Measurements from ENCODE around the gene GTF2H2. TPM values are rescaled to one million over a fixed set of nuclear protein-coding genes. Genes with fewer than 3 reads are reported as not detected.
"Not testable (repeated sequence)": the region's sequence is repeated elsewhere in the genome, so short reads cannot be mapped to it uniquely, and the experiment has no call there.

The GTF2H2 gene
- polyA plus RNA-seq, 1 of the 3 experiments (the other 2 are of a cell fraction) = 11.0 TPM

DNA sequence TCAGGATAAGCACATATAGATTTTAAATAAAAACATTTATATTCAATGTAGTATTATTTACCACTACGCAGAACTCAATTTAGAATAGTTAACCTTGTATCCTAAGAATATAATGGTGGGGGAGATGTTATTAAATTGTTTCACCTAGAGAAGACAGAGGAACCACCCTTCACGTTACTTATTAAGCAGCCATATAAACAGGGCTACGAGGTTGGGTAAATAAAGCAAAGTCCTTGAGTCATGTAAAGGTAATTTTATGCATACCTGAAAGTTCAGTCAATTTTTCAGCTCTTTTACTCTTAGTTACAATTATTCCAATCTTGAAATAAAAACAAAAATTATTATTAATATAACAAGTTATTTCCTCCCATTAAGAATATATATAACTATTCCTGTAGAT, 8.1 kb downstream of the GTF2H2 start:
- H2AFZ ChIP-seq (ENCODE audit: low read depth); H3K9ac ChIP-seq; H3K27ac ChIP-seq (ENCODE audit: low read depth in 2 of 2, low read length in 1 of 2); POLR2A ChIA-PET; DNase-seq; H3K9me3 ChIP-seq; CTCF ChIA-PET; H4K20me1 ChIP-seq (ENCODE audit: insufficient read depth); H3K4me3 ChIP-seq (ENCODE audit: low read depth in 2 of 2, low read length in 1 of 2); H3K4me1 ChIP-seq (ENCODE audit: control insufficient read depth in 1 of 2, insufficient read depth in 2 of 2, low read depth in 1 of 2, low read length in 1 of 2); H3K27me3 ChIP-seq (ENCODE audit: insufficient read depth); H3K4me2 ChIP-seq; H3K36me3 ChIP-seq (replicated peaks in 1 of 2; ENCODE audit: control insufficient read depth in 1 of 2, insufficient read depth in 2 of 2, low read length in 1 of 2); H3K9me2 ChIP-seq; H3K79me2 ChIP-seq (ENCODE audit: insufficient read depth); H3F3A ChIP-seq (replicated peaks; ENCODE audit: insufficient read depth): not testable (repeated sequence)
- no CpG with 5 or more reads among the region's 3 CpGs for WGBS (ENCODE audit: low lambda C conversion rate)

DNA sequence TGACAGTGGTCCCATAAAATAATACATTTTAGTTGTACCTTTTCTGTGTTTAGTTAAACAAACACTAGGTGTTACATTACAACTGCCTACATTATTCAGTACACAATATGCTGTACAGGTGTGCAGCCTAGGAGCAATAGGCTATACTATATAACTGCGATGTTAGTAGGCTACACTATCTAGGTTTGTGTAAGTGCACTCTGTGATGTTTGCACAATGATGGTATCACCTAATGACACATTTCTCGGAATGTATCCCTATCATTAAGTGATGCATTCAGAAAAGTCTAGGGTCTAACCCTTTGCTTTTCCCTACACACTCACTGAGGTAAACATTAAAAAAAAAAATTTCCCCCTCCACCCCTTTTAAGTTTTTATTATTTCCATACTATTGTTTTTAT, 22.7 kb downstream of the GTF2H2 start:
- no CpG with 5 or more reads among the region's 2 CpGs for WGBS (ENCODE audit: low lambda C conversion rate)
- POLR2A ChIA-PET; H3K4me2 ChIP-seq; H3K36me3 ChIP-seq (replicated peaks in 1 of 2; ENCODE audit: control insufficient read depth in 1 of 2, insufficient read depth in 2 of 2, low read length in 1 of 2); H3K79me2 ChIP-seq (ENCODE audit: insufficient read depth); H3K4me1 ChIP-seq (ENCODE audit: control insufficient read depth in 1 of 2, insufficient read depth in 2 of 2, low read depth in 1 of 2, low read length in 1 of 2); DNase-seq; H3K9ac ChIP-seq; H3K9me3 ChIP-seq; CTCF ChIA-PET; H3K4me3 ChIP-seq (ENCODE audit: low read depth in 2 of 2, low read length in 1 of 2); H4K20me1 ChIP-seq (ENCODE audit: insufficient read depth); H3K27ac ChIP-seq (ENCODE audit: low read depth in 2 of 2, low read length in 1 of 2); H3K9me2 ChIP-seq; H3F3A ChIP-seq (replicated peaks; ENCODE audit: insufficient read depth); H3K27me3 ChIP-seq (ENCODE audit: insufficient read depth); H2AFZ ChIP-seq (ENCODE audit: low read depth): not testable (repeated sequence)

DNA sequence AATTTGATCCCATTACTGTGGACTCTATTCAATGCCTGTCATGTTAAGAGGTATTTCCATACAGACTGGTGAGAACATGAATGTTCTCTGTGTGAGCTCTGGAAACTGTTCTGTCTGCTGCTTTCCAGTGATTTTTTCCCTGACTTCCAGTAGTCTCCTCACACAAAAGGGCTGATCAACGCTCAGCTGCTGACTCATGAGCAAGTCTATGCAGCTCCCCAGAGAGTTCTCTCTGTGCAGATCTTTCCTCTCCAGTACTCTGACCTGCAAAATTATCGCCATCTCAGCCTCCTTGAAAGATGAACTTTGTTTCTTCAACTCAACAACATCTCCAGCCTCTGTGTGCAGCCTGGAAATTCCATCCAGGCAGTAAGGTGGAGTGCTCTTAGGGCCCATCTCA, 23.3 kb downstream of the GTF2H2 start:
- H3K36me3 ChIP-seq (replicated peaks in 1 of 2; ENCODE audit: control insufficient read depth in 1 of 2, insufficient read depth in 2 of 2, low read length in 1 of 2); H3K9me3 ChIP-seq; H3F3A ChIP-seq (replicated peaks; ENCODE audit: insufficient read depth); H3K4me1 ChIP-seq (ENCODE audit: control insufficient read depth in 1 of 2, insufficient read depth in 2 of 2, low read depth in 1 of 2, low read length in 1 of 2); H3K27me3 ChIP-seq (ENCODE audit: insufficient read depth); H3K79me2 ChIP-seq (ENCODE audit: insufficient read depth); H3K9me2 ChIP-seq; CTCF ChIA-PET; H3K4me3 ChIP-seq (ENCODE audit: low read depth in 2 of 2, low read length in 1 of 2); H3K4me2 ChIP-seq; H3K27ac ChIP-seq (ENCODE audit: low read depth in 2 of 2, low read length in 1 of 2); H2AFZ ChIP-seq (ENCODE audit: low read depth); H3K9ac ChIP-seq; H4K20me1 ChIP-seq (ENCODE audit: insufficient read depth); POLR2A ChIA-PET; DNase-seq: not testable (repeated sequence)
- WGBS (ENCODE audit: low lambda C conversion rate) = no CpG with 5 or more reads among the region's 2 CpGs

DNA sequence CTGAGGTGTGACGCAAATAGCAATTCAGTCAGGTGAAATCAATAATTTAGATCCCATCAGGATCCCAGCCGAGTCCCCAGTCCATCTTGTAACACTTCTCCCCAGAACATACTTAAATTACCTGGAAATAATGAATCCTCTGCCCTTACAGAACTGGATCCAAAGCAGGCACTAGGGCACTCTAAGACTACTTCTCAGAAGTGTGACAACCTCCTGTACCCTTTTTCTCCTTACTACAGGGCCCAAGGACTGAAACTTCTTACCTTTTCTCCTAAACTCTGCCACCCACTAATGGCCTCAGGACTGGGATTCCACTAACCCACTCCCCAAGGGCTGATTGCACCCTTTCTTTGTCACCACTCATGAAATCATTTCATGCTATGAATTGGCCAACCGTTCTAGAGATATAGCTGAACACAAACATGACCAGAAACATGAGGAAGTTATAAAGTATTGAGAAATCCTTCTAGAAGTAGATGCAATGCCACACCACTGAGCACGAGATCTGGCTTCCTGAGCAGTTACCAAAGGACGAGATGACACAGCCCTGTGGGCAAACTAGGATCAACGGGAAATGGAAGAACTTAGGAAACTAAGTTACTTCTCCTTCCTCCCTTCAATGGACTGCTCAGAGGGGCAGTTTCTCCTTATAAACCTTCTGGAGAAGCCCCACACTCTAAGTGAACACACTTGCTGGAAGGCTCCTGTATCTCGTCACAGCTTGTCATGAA, 36.3 kb downstream of the GTF2H2 start:
- H3K27ac ChIP-seq (ENCODE audit: low read depth in 2 of 2, low read length in 1 of 2); H3K9ac ChIP-seq; H3K4me3 ChIP-seq (ENCODE audit: low read depth in 2 of 2, low read length in 1 of 2); H3F3A ChIP-seq (replicated peaks; ENCODE audit: insufficient read depth); H3K36me3 ChIP-seq (replicated peaks in 1 of 2; ENCODE audit: control insufficient read depth in 1 of 2, insufficient read depth in 2 of 2, low read length in 1 of 2); DNase-seq; H3K27me3 ChIP-seq (ENCODE audit: insufficient read depth); H2AFZ ChIP-seq (ENCODE audit: low read depth); H3K9me3 ChIP-seq; H3K4me2 ChIP-seq; H3K4me1 ChIP-seq (ENCODE audit: control insufficient read depth in 1 of 2, insufficient read depth in 2 of 2, low read depth in 1 of 2, low read length in 1 of 2); H3K79me2 ChIP-seq (ENCODE audit: insufficient read depth); CTCF ChIA-PET; H3K9me2 ChIP-seq; POLR2A ChIA-PET; H4K20me1 ChIP-seq (ENCODE audit: insufficient read depth): not testable (repeated sequence)
- no CpG with 5 or more reads among the region's 7 CpGs for WGBS (ENCODE audit: low lambda C conversion rate)

DNA sequence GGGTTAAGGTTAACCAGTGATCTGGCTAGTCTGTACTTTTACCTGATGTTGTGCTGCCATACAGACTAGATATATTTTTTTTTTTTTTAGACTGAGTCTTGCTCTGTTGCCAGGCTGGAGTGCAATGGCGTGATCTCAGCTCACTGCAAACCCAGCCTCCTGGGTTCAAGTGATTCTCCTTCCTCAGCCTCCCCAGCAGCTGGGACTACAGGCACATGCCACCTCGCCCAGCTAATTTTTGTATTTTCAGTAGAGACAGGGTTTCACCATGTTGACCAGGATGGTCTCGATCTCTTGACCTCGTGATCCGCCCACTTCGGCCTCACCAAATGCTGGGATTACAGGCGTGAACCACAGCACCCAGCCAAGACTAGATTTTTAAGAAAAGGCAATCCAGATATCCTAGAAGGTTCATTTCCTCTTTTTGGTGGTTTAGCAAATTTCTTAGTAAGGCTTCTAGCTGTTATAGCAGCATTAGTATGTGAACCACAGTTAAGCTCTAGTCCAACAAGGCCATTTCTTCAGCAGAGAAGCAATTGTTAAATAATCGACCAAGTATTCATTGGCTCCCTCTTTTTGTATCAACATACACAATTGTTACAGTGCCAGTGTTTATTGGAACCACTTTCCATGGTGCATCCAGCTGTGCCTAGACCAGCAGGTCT, 42.1 kb downstream of the GTF2H2 start, which contains the start of gene NAIP:
Gene NAIP, minus strand, starts transcription at position 51 of the 665 bp plus-strand sequence. CDS start 12,424 bp downstream, outside the sequence.
- H3F3A ChIP-seq (replicated peaks; ENCODE audit: insufficient read depth); H4K20me1 ChIP-seq (ENCODE audit: insufficient read depth); H3K9ac ChIP-seq; H3K79me2 ChIP-seq (ENCODE audit: insufficient read depth); H3K4me3 ChIP-seq (ENCODE audit: low read depth in 2 of 2, low read length in 1 of 2); H3K27me3 ChIP-seq (ENCODE audit: insufficient read depth); POLR2A ChIA-PET; H3K4me2 ChIP-seq; CTCF ChIA-PET; H2AFZ ChIP-seq (ENCODE audit: low read depth); H3K27ac ChIP-seq (ENCODE audit: low read depth in 2 of 2, low read length in 1 of 2); H3K36me3 ChIP-seq (replicated peaks in 1 of 2; ENCODE audit: control insufficient read depth in 1 of 2, insufficient read depth in 2 of 2, low read length in 1 of 2); H3K9me3 ChIP-seq; H3K4me1 ChIP-seq (ENCODE audit: control insufficient read depth in 1 of 2, insufficient read depth in 2 of 2, low read depth in 1 of 2, low read length in 1 of 2); H3K9me2 ChIP-seq; DNase-seq: not testable (repeated sequence)
- 86% methylated on average over 1 of the region's 8 CpGs for WGBS (ENCODE audit: low lambda C conversion rate)

DNA sequence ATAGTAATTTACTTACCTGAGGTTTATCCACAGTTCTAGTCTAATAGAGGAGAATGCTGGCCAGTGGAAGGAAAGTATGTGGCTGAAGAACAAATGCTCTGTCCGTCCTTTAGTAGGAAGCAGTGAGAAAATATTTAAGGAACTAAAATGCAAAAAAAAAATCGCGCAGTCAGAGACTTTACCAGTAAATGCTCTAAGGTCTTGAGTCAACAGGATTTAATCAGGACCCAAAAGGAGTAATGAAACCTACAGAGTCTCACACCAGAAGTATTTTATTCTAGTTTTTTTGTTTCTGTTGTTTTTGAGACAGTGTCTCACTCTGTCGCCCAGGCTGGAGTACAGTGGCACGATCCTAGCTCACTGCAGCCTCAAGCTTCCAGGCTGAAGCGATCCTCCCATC, 46.8 kb downstream of the GTF2H2 start:
- DNase-seq; H3K4me2 ChIP-seq; H3K79me2 ChIP-seq (ENCODE audit: insufficient read depth); H3K27ac ChIP-seq (ENCODE audit: low read depth in 2 of 2, low read length in 1 of 2); H2AFZ ChIP-seq (ENCODE audit: low read depth); H3F3A ChIP-seq (replicated peaks; ENCODE audit: insufficient read depth); H3K4me3 ChIP-seq (ENCODE audit: low read depth in 2 of 2, low read length in 1 of 2); H3K9ac ChIP-seq; H3K4me1 ChIP-seq (ENCODE audit: control insufficient read depth in 1 of 2, insufficient read depth in 2 of 2, low read depth in 1 of 2, low read length in 1 of 2); H3K9me3 ChIP-seq; H3K27me3 ChIP-seq (ENCODE audit: insufficient read depth); H3K9me2 ChIP-seq; POLR2A ChIA-PET; H4K20me1 ChIP-seq (ENCODE audit: insufficient read depth); CTCF ChIA-PET; H3K36me3 ChIP-seq (replicated peaks in 1 of 2; ENCODE audit: control insufficient read depth in 1 of 2, insufficient read depth in 2 of 2, low read length in 1 of 2): not testable (repeated sequence)
- WGBS (ENCODE audit: low lambda C conversion rate) = no CpG with 5 or more reads among the region's 6 CpGs
